Activated CD8-positive, alpha-beta T cell treated with anti-CD3 and anti-CD28 coated beads, Interleukin-2, amount 10 ng/mL, durations not matched to agents 7 days and 5 days (primary cell): ENCODE data around the gene TPX2. TPM values are rescaled to one million over a fixed set of nuclear protein-coding genes. Genes with fewer than 3 reads are reported as not detected.

Experiments
- ATAC-seq: fragments of 150-1000 bp; cut with Tn5 transposase; one replicate; pipeline ENCODE4 v1.10.0; 2021; ENCODE audit warnings: moderate library complexity
- CTCF ChIA-PET: fragments of 350-600 bp; sonication (Branson Sonifier 250); formaldehyde crosslinking; loops from one replicate; lab custom pipeline; 2021; ENCODE audit warnings: antibody characterized with exemption; lab: Charles Lee
- POLR2A ChIA-PET: fragments of 350-600 bp; sonication (Branson Sonifier 250); formaldehyde crosslinking; loops from one replicate; lab custom pipeline; 2021; ENCODE audit warnings: antibody characterized with exemption; lab: Charles Lee
- DNase-seq: peaks from one replicate; pipeline ENCODE4 v3.0.0-alpha.2; 2020
- H3K27ac Mint-ChIP-seq: one replicate; pipeline ENCODE4 v1.8.0; 2021; ENCODE audit warnings: mild to moderate bottlenecking, mixed read lengths
- H3K27me3 Mint-ChIP-seq: one replicate; pipeline ENCODE4 v1.8.0; 2021; ENCODE audit warnings: low read depth, mixed read lengths
- H3K36me3 Mint-ChIP-seq: one replicate; pipeline ENCODE4 v1.8.0; 2021; ENCODE audit warnings: low read depth, mixed read lengths
- H3K4me1 Mint-ChIP-seq: one replicate; pipeline ENCODE4 v1.8.0; 2021; ENCODE audit warnings: low read depth, mixed read lengths
- H3K4me3 Mint-ChIP-seq: one replicate; pipeline ENCODE4 v1.8.0; 2021; ENCODE audit warnings: mild to moderate bottlenecking, mixed read lengths
- H3K9me3 Mint-ChIP-seq: one replicate; pipeline ENCODE4 v1.8.0; 2022; ENCODE audit warnings: mixed read lengths; ENCODE audit not compliant: insufficient read depth
- total RNA-seq, 2 experiments: library from RNA; stranded (reverse); gene quantifications; one replicate each; pipeline ENCODE4 v1.2.3, GENCODE V29; 2021

TPX2 gene
- total RNA-seq, 2 experiments from 2014 or later = 172 to 174 TPM

- Mint-ChIP-seq H3K4me1 (peaks cover 65% of the 10 kb centered on the region), H3K27ac (peak overlapping the region; percentile 84), H3K27me3 (no peaks in the 10 kb centered on the region), H3K4me3 (peak overlapping the region; percentile 27), H3K9me3 (no peaks in the 10 kb centered on the region), H3K36me3 (peaks cover 57% of the 10 kb centered on the region)
- ChIA-PET CTCF (interaction anchor here (0.9 to 4.5 kb wide), 11 partner anchors 12 to 137 kb away, joined by 3 to 54 read pairs (median 7); partner anchors contain the start of gene BCL2L1), POLR2A (interaction anchor here (0.7 to 4.9 kb wide), 8 partner anchors 11 to 38 kb away, joined by 3 to 44 read pairs (median 6); partner anchors contain the start of gene BCL2L1)
- peak; percentile 45 for DNase-seq
- peak; percentile 76 for ATAC-seq
Observed at GRCh38 chr20:31698803-31699718, 40.0 kb upstream of the TPX2 start.

GRCh38 chr20:31699801-31700728 lies 39.0 kb upstream of the TPX2 start:
- Mint-ChIP-seq H3K27ac (peak overlapping the region; percentile 84), H3K4me1 (peaks cover 55% of the 10 kb centered on the region), H3K36me3 (peaks cover 59% of the 10 kb centered on the region), H3K27me3 (no peaks in the 10 kb centered on the region), H3K4me3 (peak overlapping the region; percentile 27), H3K9me3 (no peaks in the 10 kb centered on the region)
- ChIA-PET CTCF (interaction anchor here (0.6 to 4.5 kb wide), 14 partner anchors 9 to 138 kb away, joined by 3 to 54 read pairs (median 7); partner anchors contain the start of gene BCL2L1), POLR2A (interaction anchor here (0.7 to 4.9 kb wide), 8 partner anchors 8 to 39 kb away, joined by 3 to 44 read pairs (median 6); partner anchors contain the start of gene BCL2L1)
- DNase-seq (no peak), ATAC-seq (no peak)

- CTCF ChIA-PET = interaction anchor here (0.6 to 4.5 kb wide), 12 partner anchors 10 to 88 kb away, joined by 3 to 54 read pairs (median 6); partner anchors contain the start of gene BCL2L1
- no peak for ATAC-seq
Observed at GRCh38 chr20:31700747-31701146, 38.3 kb upstream of the TPX2 start.

GRCh38 chr20:31701591-31701990 lies 37.5 kb upstream of the TPX2 start:
- Mint-ChIP-seq H3K36me3 (peaks cover 60% of the 10 kb centered on the region), H3K27ac (peak overlapping the region; percentile 50), H3K4me3 (no peak overlapping the region), H3K9me3 (no peaks in the 10 kb centered on the region), H3K4me1 (peaks cover 54% of the 10 kb centered on the region), H3K27me3 (no peaks in the 10 kb centered on the region)
- ChIA-PET POLR2A (interaction anchor here (4.3 to 4.9 kb wide), 2 partner anchors 20 to 27 kb away, joined by 32 to 44 read pairs; partner anchors contain the start of gene BCL2L1), CTCF (interaction anchor here (0.7 to 4.5 kb wide), 6 partner anchors 15 to 88 kb away, joined by 3 to 54 read pairs (median 6); partner anchors contain the start of gene BCL2L1)
- ATAC-seq (no peak), DNase-seq (no peak)

More at GRCh38 chr20:31700747-31701146, 38.3 kb upstream of the TPX2 start:
- Mint-ChIP-seq H3K4me1 (peaks cover 50% of the 10 kb centered on the region), H3K36me3 (peaks cover 58% of the 10 kb centered on the region), H3K9me3 (no peaks in the 10 kb centered on the region), H3K4me3 (no peak overlapping the region), H3K27me3 (no peaks in the 10 kb centered on the region), H3K27ac (peak overlapping the region; percentile 84)
- POLR2A ChIA-PET = interaction anchor here (0.7 to 4.9 kb wide), 6 partner anchors 9 to 26 kb away, joined by 3 to 44 read pairs (median 15); partner anchors contain the start of gene BCL2L1
- no peak for DNase-seq

- Mint-ChIP-seq H3K27ac (no peak overlapping the region), H3K4me3 (no peak overlapping the region), H3K36me3 (peaks cover 62% of the 10 kb centered on the region), H3K9me3 (no peaks in the 10 kb centered on the region), H3K4me1 (peaks cover 61% of the 10 kb centered on the region), H3K27me3 (no peaks in the 10 kb centered on the region)
- POLR2A ChIA-PET = interaction anchor here (2.0 kb wide), 1 partner anchor 20 kb away, joined by 6 read pairs; no protein-coding TSS in a partner anchor
- no peak for ATAC-seq
- DNase-seq = no peak
- CTCF ChIA-PET = interaction anchor here (1.1 to 3.7 kb wide), 4 partner anchors 11 to 70 kb away, joined by 4 to 27 read pairs (median 4); partner anchors contain the start of gene BCL2L1
Observed at GRCh38 chr20:31704225-31705119, 34.6 kb upstream of the TPX2 start.

- ATAC-seq (no peak), DNase-seq (no peak)
- H3K4me3 Mint-ChIP-seq = no peak overlapping the region
- peaks cover 62% of the 10 kb centered on the region for H3K36me3 Mint-ChIP-seq
- POLR2A ChIA-PET = interaction anchor here (0.7 to 2.0 kb wide), 2 partner anchors 11 to 21 kb away, joined by 5 to 6 read pairs; no protein-coding TSS in a partner anchor
- H3K27me3 Mint-ChIP-seq = no peaks in the 10 kb centered on the region
- H3K27ac Mint-ChIP-seq = no peak overlapping the region
- CTCF ChIA-PET = interaction anchor here (1.1 to 3.7 kb wide), 5 partner anchors 9 to 71 kb away, joined by 3 to 27 read pairs (median 4); partner anchors contain the start of gene BCL2L1
- peaks cover 59% of the 10 kb centered on the region for H3K4me1 Mint-ChIP-seq
- no peaks in the 10 kb centered on the region for H3K9me3 Mint-ChIP-seq
Observed at GRCh38 chr20:31705191-31705590, 33.9 kb upstream of the TPX2 start.

- ChIA-PET POLR2A (interaction anchor here (0.7 to 2.0 kb wide), 4 partner anchors 10 to 21 kb away, joined by 3 to 6 read pairs (median 4); no protein-coding TSS in a partner anchor), CTCF (interaction anchor here (0.9 to 3.7 kb wide), 9 partner anchors 9 to 93 kb away, joined by 3 to 27 read pairs (median 3); partner anchors contain the start of gene BCL2L1)
- Mint-ChIP-seq H3K4me3 (no peak overlapping the region), H3K27ac (peak overlapping the region; percentile 12), H3K4me1 (peaks cover 58% of the 10 kb centered on the region), H3K36me3 (peaks cover 64% of the 10 kb centered on the region), H3K9me3 (no peaks in the 10 kb centered on the region), H3K27me3 (no peaks in the 10 kb centered on the region)
- no peak for ATAC-seq
- DNase-seq = no peak
Observed at GRCh38 chr20:31705598-31706597, 33.2 kb upstream of the TPX2 start.

- ChIA-PET POLR2A (interaction anchor here (0.7 to 1.2 kb wide), 4 partner anchors 11 to 31 kb away, joined by 3 to 4 read pairs (median 4); no protein-coding TSS in a partner anchor), CTCF (interaction anchor here (0.9 to 3.7 kb wide), 7 partner anchors 8 to 94 kb away, joined by 3 to 27 read pairs (median 3); partner anchors contain the start of gene BCL2L1)
- DNase-seq (no peak), ATAC-seq (no peak)
- Mint-ChIP-seq H3K4me3 (no peak overlapping the region), H3K36me3 (peaks cover 64% of the 10 kb centered on the region), H3K27me3 (no peaks in the 10 kb centered on the region), H3K9me3 (no peaks in the 10 kb centered on the region), H3K27ac (peak overlapping the region; percentile 32), H3K4me1 (peaks cover 59% of the 10 kb centered on the region)
Observed at GRCh38 chr20:31706607-31707257, 32.4 kb upstream of the TPX2 start.
